Measurements from ENCODE around the gene CERK.
"Not testable (repeated sequence)": the region's sequence is repeated elsewhere in the genome, so short reads cannot be mapped to it uniquely, and the experiment has no call there.

Gene CERK, protein sequence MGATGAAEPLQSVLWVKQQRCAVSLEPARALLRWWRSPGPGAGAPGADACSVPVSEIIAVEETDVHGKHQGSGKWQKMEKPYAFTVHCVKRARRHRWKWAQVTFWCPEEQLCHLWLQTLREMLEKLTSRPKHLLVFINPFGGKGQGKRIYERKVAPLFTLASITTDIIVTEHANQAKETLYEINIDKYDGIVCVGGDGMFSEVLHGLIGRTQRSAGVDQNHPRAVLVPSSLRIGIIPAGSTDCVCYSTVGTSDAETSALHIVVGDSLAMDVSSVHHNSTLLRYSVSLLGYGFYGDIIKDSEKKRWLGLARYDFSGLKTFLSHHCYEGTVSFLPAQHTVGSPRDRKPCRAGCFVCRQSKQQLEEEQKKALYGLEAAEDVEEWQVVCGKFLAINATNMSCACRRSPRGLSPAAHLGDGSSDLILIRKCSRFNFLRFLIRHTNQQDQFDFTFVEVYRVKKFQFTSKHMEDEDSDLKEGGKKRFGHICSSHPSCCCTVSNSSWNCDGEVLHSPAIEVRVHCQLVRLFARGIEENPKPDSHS

DNA sequence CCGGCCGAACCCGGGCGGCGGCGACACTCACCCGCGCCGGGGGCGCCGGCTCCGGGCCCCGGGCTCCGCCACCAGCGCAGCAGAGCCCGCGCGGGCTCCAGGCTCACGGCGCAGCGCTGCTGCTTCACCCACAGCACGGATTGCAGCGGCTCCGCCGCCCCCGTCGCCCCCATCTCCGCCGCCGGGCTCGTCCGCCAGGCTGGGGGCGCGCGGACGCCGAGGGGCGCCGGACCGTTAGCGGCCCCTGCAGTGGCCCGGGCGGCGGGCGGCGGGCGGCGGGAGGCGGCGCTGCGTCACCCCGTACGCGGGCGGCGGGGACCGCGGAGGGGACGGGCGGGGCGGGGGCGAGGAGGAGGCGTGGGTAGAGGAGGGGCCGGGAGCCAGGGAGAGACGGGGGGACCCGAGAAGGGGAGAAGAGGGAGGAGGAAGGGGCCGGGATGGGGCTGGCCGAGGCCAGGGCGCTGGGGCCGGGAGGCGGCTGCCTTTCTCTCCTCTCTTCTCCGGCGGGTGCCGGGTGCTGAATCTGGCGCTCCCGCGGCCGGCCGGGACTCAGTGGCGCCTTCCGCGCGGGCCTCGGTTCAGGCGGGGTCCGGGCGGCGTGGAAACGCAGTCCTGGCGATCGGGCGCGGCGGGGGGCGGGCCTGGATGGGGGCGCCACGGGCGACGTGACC is at the start of gene CERK:
Gene CERK, minus strand, starts transcription at position 277 of the 671 bp plus-strand sequence. Its CDS starts 104 bp downstream, at position 173.
- peak; percentile 60 for DNase-seq (ENCODE audit: low read depth)

- DNase-seq (ENCODE audit: low read depth) = no peak
These were observed 45.7 kb upstream of the CERK start for GRCh38 chr22:46783721-46784120.

DNA sequence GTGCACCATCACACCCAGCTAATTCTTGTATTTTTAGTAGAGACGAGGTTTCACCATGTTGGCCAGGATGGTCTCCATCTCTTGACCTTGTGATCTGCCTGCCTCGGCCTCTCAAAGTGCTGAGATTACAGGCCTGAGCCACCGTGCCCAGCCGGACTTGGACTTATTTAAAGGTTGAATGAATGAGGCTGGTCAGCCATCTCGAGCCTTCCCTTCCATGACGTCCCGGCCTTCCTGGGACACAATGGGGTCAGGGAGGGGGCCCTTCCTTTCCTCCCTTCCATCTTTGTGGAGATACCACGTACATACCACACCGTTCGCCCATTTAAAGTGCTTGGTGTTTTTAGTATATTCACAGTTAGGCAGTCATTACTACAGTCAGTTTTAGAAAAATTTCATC is 44.1 kb upstream of the CERK start:
- DNase-seq (ENCODE audit: low read depth) = not testable (repeated sequence)

GRCh38 chr22:46781291-46781690 is 43.2 kb upstream of the CERK start:
- no peak for DNase-seq (ENCODE audit: low read depth)

- DNase-seq (ENCODE audit: low read depth) = no peak
These were observed 42.4 kb upstream of the CERK start for GRCh38 chr22:46780453-46780852.

GRCh38 chr22:46779651-46780050 is 41.6 kb upstream of the CERK start:
- no peak for DNase-seq (ENCODE audit: low read depth)

GRCh38 chr22:46779023-46779422 is 41.0 kb upstream of the CERK start:
- no peak for DNase-seq (ENCODE audit: low read depth)

DNA sequence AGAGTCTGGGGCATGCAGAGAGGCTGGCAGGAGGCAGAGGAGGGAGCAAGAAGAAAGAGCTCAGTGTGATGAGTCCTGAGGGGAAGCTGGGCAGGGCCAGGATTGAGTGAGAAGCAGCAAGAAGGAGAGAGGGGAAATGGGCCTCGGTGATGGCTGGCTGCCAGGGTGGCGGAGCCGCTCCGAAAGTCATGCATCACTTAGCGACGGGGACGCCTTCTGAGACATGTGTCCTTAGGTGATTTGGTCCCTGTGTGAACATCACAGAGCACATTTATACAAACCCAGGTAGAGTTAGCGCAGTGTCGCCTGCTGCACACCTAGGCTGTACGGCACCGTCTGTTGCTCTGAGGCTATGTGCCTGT is 39.5 kb upstream of the CERK start:
- no peak for DNase-seq (ENCODE audit: low read depth)

GRCh38 chr22:46776876-46777608 is 39.0 kb upstream of the CERK start:
- no peak for DNase-seq (ENCODE audit: low read depth)

- no peak for DNase-seq (ENCODE audit: low read depth)
These were observed 38.1 kb upstream of the CERK start for GRCh38 chr22:46775850-46776826.

DNA sequence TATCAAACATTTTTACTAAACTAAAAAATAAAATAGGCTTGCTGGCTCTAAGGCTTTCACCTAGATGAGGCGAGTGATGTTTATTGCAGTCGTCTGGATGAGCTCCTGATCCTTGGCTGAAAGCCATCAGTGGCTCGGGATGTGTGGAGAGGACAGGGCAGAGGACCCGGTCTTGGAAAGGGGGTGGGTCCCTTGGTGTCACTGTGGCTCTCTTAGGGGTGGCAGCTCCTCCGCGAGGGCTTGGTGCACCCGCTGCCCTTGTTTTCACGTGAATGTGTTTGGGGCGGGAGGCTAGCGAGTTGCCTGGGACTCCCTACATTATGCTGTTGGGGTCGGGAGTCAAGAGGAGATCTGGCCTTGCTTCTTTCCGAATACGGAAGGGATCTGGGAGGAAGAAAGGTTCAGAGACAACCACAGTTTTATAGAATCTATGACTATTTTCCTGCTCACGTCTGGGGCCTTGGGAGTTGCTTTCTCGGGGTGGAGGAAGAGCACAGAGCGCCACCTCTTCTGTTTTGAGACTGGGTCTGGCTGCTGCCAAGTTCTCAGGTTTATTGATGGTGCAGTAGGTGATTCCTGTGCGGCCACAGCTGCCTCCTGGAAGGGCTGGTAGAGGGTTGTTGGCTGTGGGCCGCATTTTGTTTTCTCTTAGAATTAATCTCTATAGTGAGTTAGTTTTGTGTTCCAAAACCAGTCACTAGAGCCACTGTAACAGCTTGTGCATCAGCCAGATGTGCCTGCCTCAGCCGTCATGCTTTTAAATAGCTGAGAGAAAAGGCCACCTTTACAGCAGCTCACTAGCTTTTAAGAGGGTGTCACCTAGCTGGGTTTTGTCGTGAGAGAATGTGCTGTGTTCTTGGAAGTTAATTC is 37.2 kb upstream of the CERK start:
- DNase-seq (ENCODE audit: low read depth) = no peak

- DNase-seq (ENCODE audit: low read depth) = no peak
These were observed 36.4 kb upstream of the CERK start for GRCh38 chr22:46774253-46774979.

DNA sequence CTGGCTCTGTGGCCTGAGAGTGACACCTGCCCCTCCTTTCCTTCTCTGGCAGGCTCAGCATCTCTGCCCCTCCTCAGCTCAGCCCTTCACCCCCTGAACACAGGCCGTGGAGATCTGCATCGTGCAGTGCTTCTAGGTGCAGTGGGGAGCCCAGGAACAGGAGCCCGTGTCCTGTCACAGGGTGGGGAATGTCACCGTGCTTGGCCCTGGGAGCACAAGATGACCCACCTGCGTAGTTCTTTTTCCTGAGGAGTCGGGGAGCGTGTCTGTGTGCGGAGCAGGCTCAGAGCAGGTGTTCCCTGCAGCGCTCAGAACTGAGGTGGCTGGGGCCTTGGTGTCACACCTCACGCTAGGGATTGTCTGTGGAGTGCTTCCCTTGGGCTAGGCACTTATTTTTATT is 35.0 kb upstream of the CERK start:
- DNase-seq (ENCODE audit: low read depth) = no peak

GRCh38 chr22:46770726-46771125 is 32.7 kb upstream of the CERK start:
- DNase-seq (ENCODE audit: low read depth) = no peak

DNA sequence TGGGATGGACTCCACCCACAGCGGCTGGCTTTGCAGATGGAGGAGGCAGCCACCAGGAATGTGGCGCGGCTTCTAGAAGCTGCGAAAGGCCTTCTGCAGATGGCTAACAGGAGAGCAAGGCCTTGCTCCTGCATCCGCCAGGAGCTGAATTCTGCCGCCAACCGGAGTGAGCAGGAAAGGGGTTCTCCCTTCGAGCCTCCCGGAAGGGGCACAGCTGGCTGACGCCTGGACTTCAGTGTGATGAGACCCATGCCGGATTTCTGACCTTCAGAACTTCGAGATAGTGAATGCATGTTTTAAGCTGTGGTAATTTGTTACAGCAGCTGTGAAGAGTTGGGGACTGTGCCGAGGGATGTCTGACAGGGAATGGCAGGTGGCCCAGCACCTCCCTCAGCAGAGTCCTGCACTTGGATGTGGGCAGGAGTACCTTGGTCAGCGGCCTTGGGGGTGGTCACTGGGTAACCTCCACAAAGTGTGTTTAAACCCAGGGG is 32.1 kb upstream of the CERK start:
- DNase-seq (ENCODE audit: low read depth) = no peak

- no peak for DNase-seq (ENCODE audit: low read depth)
These were observed 31.7 kb upstream of the CERK start for GRCh38 chr22:46769706-46770105.

- no peak for DNase-seq (ENCODE audit: low read depth)
These were observed 31.2 kb upstream of the CERK start for GRCh38 chr22:46769191-46769675.

DNA sequence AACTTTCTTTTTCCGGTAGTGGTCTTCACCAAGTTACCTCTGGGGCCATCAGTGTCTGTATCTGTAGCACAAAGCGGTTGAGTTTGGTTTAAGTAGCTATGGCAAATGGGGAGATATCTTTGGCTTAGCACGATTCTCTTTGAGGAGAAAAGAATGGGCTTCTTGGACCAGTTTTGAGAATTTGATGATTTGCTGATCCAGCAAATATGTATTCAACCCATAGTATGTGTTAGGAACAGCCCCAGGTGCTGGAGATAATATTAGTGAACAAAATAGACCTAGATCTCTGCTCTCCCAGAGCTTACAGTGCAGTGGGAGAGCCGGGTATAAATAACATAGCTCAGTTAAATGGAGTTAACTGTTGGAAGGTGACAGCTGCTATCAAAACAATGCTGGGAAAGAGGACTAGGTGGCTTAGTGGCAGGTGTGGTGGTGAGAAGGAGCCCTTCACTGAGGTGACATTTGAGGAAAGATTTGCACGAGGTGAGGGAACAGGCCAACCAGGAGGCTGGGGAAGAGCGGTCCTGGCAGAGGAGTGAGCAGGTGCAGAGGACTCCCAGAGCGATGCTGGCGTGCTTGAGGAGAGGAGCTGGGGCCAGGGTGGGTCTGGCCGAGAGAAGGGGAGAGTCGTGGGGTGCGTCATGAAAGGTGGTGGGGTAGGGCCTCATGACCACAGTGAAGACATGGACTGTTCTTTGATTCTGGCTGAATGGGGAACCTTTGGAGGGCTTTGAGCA is 29.4 kb upstream of the CERK start:
- DNase-seq (ENCODE audit: low read depth) = no peak

GRCh38 chr22:46766611-46767010 is 28.6 kb upstream of the CERK start:
- DNase-seq (ENCODE audit: low read depth) = no peak
